Measurements from ENCODE around the gene SSRP1. TPM values are rescaled to one million over a fixed set of nuclear protein-coding genes. Genes with fewer than 3 reads are reported as not detected.

The SSRP1 gene
- total and polyA plus RNA-seq, 2 of the 4 experiments (the other 2 are of a cell fraction): 106 to 146 TPM

DNA sequence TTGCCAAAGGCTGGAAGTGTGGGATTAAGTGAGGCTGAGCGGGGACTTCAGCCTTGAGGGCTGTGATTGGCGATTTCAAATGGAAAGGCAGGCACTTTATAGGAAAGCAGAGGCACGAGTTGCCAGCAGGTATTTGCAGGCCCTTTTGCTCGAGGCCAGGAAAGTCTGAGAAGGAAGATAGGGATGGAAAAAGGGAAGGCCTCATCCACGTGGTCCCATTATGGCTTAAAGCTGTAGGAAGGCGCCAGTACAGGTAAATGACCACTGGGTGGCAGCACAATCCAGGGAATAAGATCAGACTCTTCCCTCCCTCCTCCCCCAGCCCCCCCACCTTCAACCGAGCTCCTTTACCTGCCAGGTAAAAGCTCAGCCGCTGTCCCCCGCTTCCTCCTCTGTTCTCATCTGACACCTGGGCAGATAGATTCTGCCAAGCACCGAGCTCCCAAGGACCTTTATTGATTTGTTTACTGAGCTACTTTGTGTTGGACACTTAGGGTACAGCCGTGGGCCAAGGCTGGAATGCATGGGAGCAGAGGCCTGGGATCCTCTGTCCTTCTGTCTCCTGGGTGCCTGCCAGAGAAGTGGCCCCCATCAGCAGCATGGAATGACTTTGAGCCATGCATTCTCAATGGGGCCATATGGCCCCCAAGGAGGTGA lies 10.0 kb upstream of the SSRP1 start (continued):
- TF ChIP-seq FOS (IDR thresholded peaks at IDR 0.05; ENCODE audit: low read depth, low read length) (no peak), RAD21 (IDR thresholded peaks at IDR 0.05; ENCODE audit: low read length) (peak; percentile 80)

DNA sequence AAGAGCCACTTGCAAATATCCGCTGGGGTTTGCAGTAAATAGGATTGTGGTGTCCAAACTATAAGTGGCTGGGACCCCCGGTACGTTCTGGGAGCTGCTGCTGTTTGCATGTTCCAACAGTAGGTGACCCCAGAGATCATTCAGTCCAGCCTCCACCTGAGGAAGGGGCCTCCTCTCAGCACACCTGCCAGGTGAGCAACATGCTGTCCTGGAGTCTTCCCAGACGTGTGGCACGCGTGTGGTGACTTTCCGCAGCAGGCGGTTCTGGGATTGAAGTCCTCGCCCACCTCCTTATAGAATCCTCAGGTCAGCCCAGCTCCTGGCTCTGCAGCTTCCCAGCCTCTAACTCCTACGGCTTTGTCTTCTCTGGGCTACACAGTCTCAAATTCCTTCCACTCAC lies 9.1 kb upstream of the SSRP1 start:
- Histone ChIP-seq H3K27me3 (ENCODE audit: control insufficient read depth, insufficient read depth, low read length) (peaks cover 17% of the 10 kb centered on the region; the same call in 1 of the 2 replicates), H4K8ac (ENCODE audit: low read depth in 2 of 2, low read length in 2 of 2) (peak overlapping the region in 1 of 2 experiments; percentile 83; a peak in 2 of 4 replicates), H2BK15ac (ENCODE audit: low read depth, low read length) (no peak overlapping the region), H4K91ac (ENCODE audit: insufficient read depth, low read depth, low read length) (no peak overlapping the region), H4K5ac (ENCODE audit: low read depth, low read length) (no peak overlapping the region), H3K4me2 (ENCODE audit: low read depth, low read length) (no peak overlapping the region), H3K9ac (ENCODE audit: low read depth, low read length) (no peak overlapping the region), H4K20me1 (ENCODE audit: insufficient read depth, low read length) (no peaks in the 10 kb centered on the region), H3K36me3 (ENCODE audit: control insufficient read depth, insufficient read depth, low read length) (no peaks in the 10 kb centered on the region), H3K79me1 (ENCODE audit: low read depth in 1 of 2, low read length in 2 of 2) (no peaks in the 10 kb centered on the region), H2AK9ac (replicated peaks; ENCODE audit: low read depth, low read length, poor library complexity) (no peak overlapping the region), H2AFZ (replicated peaks; ENCODE audit: low read length, poor library complexity) (no peak overlapping the region), H3K56ac (ENCODE audit: extremely low read depth, insufficient read depth, low read length) (no peak overlapping the region), H3K4ac (ENCODE audit: low read depth, low read length) (no peak overlapping the region), H2BK120ac (ENCODE audit: low read depth, low read length) (no peak overlapping the region), H3K4me3 (ENCODE audit: insufficient read depth, low read depth, low read length) (no peak overlapping the region), H3K14ac (replicated peaks; ENCODE audit: low read depth, low read length) (no peak overlapping the region), H2AK5ac (ENCODE audit: low read depth, low read length) (no peak overlapping the region), H3K4me1 (ENCODE audit: control insufficient read depth, insufficient read depth, low read length) (peaks cover 2% of the 10 kb centered on the region; the same call in 1 of the 2 replicates), H2BK5ac (ENCODE audit: low read depth, low read length, poor library complexity, severe bottlenecking) (no peak overlapping the region), H3K23ac (ENCODE audit: low read depth, low read length) (no peak overlapping the region), H3K27ac (ENCODE audit: insufficient read depth, low read length) (no peak overlapping the region), H2BK20ac (ENCODE audit: low read depth, low read length) (no peak overlapping the region), H3K9me1 (ENCODE audit: insufficient read depth, low read length) (no peaks in the 10 kb centered on the region), H3K18ac (ENCODE audit: low read depth, low read length) (no peak overlapping the region), H3K9me3 (ENCODE audit: control insufficient read depth, insufficient read depth, low read length) (no peaks in the 10 kb centered on the region)
- BruUV-seq (replicated peaks): no TSS peak
- ChIA-PET CTCF (no interaction called here), POLR2A (ENCODE audit: unreplicated experiment) (no interaction called here)
- WGBS, 2 experiments (ENCODE audit: extremely low coverage in 2 of 2, insufficient read length in 1 of 2): 100% methylated on average over 4 of the region's 10 CpGs; no CpG with 5 or more reads in 1 of the 2 experiments
- no peak for ATAC-seq (ENCODE audit: low read depth)
- dilution Hi-C loops (cut with HindIII; ENCODE audit: low sequenced_read_pairs, unreplicated experiment): no loop called here
- in situ Hi-C loops (cut with MboI; ENCODE audit: low sequenced_read_pairs): loop anchor here (5.0 kb wide), 1 partner anchor 182 kb away; no protein-coding TSS in a partner anchor
- intact Hi-C loops (cut with micrococcal nuclease): loop anchor here (1.0 to 10.0 kb wide), 5 partner anchors 112 to 1180 kb away; no protein-coding TSS in a partner anchor
- no peak for DNase-seq
- TF ChIP-seq, protein P1, sequence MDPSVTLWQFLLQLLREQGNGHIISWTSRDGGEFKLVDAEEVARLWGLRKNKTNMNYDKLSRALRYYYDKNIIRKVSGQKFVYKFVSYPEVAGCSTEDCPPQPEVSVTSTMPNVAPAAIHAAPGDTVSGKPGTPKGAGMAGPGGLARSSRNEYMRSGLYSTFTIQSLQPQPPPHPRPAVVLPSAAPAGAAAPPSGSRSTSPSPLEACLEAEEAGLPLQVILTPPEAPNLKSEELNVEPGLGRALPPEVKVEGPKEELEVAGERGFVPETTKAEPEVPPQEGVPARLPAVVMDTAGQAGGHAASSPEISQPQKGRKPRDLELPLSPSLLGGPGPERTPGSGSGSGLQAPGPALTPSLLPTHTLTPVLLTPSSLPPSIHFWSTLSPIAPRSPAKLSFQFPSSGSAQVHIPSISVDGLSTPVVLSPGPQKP (IDR thresholded peaks at IDR 0.05; ENCODE audit: borderline replicate concordance, low read depth, low read length): no peak
- TF ChIP-seq RCOR1 (IDR thresholded peaks at IDR 0.05; ENCODE audit: insufficient replicate concordance, low read length) (no peak), CHD1 (IDR thresholded peaks at IDR 0.05; ENCODE audit: low read depth, low read length) (no peak), CEBPB (IDR thresholded peaks at IDR 0.05; ENCODE audit: low read depth, low read length) (no peak), SMC3 (IDR thresholded peaks at IDR 0.05; ENCODE audit: low read depth, low read length) (no peak), RFX5 (IDR thresholded peaks at IDR 0.05; ENCODE audit: low read depth, low read length) (no peak), MAZ (IDR thresholded peaks at IDR 0.05; ENCODE audit: borderline replicate concordance, low read depth, low read length) (no peak), FOS (IDR thresholded peaks at IDR 0.05; ENCODE audit: low read depth, low read length) (no peak), NFE2L2 (IDR thresholded peaks at IDR 0.05; ENCODE audit: low read depth, low read length) (no peak)
- TF ChIP-seq, protein P2, sequence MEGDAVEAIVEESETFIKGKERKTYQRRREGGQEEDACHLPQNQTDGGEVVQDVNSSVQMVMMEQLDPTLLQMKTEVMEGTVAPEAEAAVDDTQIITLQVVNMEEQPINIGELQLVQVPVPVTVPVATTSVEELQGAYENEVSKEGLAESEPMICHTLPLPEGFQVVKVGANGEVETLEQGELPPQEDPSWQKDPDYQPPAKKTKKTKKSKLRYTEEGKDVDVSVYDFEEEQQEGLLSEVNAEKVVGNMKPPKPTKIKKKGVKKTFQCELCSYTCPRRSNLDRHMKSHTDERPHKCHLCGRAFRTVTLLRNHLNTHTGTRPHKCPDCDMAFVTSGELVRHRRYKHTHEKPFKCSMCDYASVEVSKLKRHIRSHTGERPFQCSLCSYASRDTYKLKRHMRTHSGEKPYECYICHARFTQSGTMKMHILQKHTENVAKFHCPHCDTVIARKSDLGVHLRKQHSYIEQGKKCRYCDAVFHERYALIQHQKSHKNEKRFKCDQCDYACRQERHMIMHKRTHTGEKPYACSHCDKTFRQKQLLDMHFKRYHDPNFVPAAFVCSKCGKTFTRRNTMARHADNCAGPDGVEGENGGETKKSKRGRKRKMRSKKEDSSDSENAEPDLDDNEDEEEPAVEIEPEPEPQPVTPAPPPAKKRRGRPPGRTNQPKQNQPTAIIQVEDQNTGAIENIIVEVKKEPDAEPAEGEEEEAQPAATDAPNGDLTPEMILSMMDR (conservative IDR thresholded peaks at IDR 0.05; ENCODE audit: low read depth, low read length): no peak
- TF ChIP-seq, protein P3, sequence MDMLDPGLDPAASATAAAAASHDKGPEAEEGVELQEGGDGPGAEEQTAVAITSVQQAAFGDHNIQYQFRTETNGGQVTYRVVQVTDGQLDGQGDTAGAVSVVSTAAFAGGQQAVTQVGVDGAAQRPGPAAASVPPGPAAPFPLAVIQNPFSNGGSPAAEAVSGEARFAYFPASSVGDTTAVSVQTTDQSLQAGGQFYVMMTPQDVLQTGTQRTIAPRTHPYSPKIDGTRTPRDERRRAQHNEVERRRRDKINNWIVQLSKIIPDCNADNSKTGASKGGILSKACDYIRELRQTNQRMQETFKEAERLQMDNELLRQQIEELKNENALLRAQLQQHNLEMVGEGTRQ (IDR thresholded peaks at IDR 0.05; ENCODE audit: low read depth, low read length): no peak
